CD4-positive, alpha-beta T cell treated with Interleukin-6 at 100 ng/mL for 8 hours (primary cell): Measurements from ENCODE around the gene ERVMER34-1.

ENCODE experiments used
- DNase-seq: peaks from one replicate; pipeline ENCODE4 v3.0.0-alpha.2; 2020; ENCODE audit warnings: mixed read lengths, low spot score

Gene ERVMER34-1, protein sequence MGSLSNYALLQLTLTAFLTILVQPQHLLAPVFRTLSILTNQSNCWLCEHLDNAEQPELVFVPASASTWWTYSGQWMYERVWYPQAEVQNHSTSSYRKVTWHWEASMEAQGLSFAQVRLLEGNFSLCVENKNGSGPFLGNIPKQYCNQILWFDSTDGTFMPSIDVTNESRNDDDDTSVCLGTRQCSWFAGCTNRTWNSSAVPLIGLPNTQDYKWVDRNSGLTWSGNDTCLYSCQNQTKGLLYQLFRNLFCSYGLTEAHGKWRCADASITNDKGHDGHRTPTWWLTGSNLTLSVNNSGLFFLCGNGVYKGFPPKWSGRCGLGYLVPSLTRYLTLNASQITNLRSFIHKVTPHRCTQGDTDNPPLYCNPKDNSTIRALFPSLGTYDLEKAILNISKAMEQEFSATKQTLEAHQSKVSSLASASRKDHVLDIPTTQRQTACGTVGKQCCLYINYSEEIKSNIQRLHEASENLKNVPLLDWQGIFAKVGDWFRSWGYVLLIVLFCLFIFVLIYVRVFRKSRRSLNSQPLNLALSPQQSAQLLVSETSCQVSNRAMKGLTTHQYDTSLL

DNA sequence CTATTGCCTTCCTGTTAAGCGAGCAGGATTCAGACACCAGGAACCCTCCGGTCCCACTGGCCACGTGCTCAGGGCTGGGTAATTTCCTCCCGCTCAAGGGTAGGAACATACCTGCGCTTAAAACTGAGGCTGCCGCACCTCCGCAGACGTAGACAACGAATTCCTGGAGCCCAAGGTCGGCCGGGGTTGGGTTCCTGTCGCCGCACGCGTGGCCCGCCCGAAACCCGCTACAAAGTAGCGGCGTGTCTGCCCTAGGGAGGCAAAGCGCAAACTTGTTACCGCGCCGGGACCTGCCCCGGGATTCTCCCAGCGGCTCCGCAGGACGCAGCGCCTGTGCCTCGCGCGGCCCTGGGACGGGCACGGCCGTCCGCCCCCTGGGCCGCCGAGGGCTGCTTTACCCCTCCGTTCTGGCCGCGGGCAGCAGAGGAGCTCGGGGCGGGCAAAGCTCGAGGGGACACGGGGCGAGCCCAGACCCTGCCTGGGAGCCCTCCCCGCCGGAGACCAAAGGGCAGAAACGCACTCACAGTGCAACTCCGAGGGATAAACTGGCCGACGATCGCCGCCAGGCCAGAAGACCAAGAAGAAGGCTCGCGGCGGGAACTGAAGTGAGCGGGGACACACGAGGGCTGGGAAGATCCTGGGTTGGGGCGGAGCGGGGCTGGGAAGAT is at the start of gene ERVMER34-1:
TSS of gene ERVMER34-1 (minus strand) at position 607 of the 668 bp plus-strand sequence. CDS start 5,905 bp downstream, outside the sequence.
- no peak for DNase-seq

GRCh38 chr4:52799813-52800212 is 48.6 kb upstream of the ERVMER34-1 start:
- no peak for DNase-seq

DNA sequence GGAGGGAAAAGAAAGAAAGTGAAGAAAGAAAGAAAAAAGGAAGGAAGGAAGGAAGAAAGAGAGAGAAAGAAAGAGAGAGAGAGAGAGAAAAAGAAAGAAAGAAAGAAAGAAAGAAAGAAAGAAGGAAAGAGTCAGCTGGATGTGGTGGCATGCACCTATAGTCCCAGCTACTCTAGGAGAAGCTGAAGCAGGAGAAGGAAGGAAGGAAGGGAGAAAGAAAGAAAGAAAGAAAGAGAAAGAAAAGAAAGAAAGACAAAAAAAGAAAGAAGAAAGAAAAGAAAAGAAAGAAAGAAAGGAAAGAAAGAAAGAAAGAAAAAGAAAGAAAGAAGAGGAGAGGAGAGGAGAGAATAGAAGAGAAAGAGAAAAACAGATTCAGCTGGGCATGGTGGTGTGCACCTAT is 44.3 kb upstream of the ERVMER34-1 start:
- DNase-seq: no peak

- no peak for DNase-seq
Observed at GRCh38 chr4:52791936-52792335, 40.7 kb upstream of the ERVMER34-1 start.

DNA sequence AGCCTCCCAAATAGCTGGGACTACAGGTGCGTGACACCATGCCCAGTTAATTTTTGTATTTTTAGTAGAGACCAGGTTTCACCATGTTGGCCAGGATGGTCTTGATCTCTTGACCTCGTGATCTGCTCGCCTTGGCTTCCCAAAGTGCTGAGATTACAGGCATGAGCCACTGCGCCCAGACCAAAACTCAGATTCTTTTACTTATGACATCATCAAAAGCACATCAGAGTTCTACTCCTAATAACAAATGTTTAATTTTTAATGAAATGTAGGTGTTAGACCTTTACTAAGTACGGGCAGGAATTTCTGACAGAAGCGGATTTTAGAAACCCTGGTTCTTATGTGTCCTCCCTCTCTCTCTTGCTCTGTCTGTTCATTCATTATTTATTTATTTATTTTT is 38.5 kb upstream of the ERVMER34-1 start:
- DNase-seq: no peak

GRCh38 chr4:52788806-52789205 is 37.6 kb upstream of the ERVMER34-1 start:
- DNase-seq: no peak

- DNase-seq: no peak
Observed at GRCh38 chr4:52783069-52783468, 31.8 kb upstream of the ERVMER34-1 start.

- no peak for DNase-seq
Observed at GRCh38 chr4:52780617-52781354, 29.6 kb upstream of the ERVMER34-1 start.

- no peak for DNase-seq
Observed at GRCh38 chr4:52780206-52780605, 29.0 kb upstream of the ERVMER34-1 start.

GRCh38 chr4:52760256-52760655 is 9.0 kb upstream of the ERVMER34-1 start:
- DNase-seq: no peak

GRCh38 chr4:52755426-52755825 is 4.2 kb upstream of the ERVMER34-1 start:
- DNase-seq: no peak

GRCh38 chr4:52752936-52753335 is 1.7 kb upstream of the ERVMER34-1 start:
- DNase-seq: no peak

DNA sequence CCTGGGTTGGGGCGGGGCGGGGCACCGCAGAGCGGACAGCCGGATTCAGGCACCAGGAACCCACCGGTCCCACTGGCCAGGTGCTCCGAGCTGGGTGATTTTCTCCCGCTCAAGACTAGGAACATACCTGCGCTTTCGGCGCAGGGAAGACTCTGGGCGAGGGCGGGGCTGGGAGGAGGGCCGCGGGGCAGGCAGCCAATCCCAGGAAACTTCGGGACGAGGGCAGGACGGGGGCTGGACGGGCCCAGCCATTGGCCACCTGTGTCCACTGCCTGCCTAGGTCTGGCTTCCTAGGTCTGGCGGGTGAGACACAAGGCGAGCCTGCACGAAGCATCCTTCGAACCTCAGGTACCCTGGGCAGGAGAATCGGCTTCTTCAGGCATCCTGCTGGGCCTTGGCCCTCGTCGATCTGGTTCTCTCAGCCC is 274 bp upstream of the ERVMER34-1 start:
- DNase-seq: no peak

- no peak for DNase-seq
Observed at GRCh38 chr4:52750213-52750612, 1.0 kb downstream of the ERVMER34-1 start.

- DNase-seq: no peak
Observed at GRCh38 chr4:52748432-52748831, 2.8 kb downstream of the ERVMER34-1 start.

DNA sequence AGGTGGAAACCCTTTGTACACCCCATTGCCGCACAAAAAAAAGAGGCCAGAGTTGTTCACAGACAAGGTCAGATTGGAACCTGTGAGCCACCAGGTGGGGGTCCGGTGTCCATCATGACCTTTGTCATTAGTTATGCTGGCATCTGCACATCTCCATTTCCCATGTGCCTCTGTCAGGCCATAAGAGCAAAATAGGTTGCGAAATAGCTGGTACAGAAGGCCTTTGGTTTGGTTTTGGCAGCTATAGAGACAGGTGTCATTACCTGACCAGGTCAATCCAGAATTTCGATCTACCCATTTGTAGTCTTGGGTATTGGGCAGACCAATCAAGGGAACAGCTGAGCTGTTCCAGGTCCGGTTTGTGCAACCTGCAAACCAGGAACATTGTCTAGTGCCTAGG is 6.6 kb downstream of the ERVMER34-1 start:
- no peak for DNase-seq

DNA sequence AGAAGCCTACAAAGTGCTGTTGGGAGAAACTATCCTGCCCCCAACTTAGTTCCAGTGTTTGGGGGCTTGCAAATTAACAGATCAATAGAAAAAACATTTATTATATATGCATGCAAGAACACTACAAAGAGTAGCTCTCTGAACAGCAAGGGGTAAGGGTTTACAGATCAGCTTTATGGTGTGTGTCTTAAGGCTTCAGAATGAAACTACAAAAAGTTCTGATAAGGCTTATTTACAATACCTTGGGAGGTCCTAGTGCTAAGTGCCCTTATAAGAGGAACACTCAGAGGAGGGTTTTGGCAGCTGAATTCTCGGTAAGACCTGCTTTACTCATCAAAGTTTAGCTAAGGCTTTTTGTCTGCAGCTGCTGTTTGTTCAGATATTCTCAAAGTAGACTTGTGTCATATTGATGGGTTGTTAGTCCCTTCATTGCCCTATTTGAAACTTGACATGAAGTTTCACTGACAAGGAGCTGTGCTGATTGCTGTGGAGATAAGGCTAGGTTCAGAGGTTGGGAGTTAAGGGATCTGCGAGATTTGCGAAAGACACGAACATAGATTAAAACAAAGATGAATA is 7.7 kb downstream of the ERVMER34-1 start:
- no peak for DNase-seq

GRCh38 chr4:52729586-52729985 is 21.6 kb downstream of the ERVMER34-1 start:
- DNase-seq: no peak

- no peak for DNase-seq
Observed at GRCh38 chr4:52728691-52729240, 22.5 kb downstream of the ERVMER34-1 start.

- no peak for DNase-seq
Observed at GRCh38 chr4:52726826-52727580, 24.2 kb downstream of the ERVMER34-1 start.
